ENCODE results near the gene SPRR2B. TPM values are rescaled to one million over a fixed set of nuclear protein-coding genes. Genes with fewer than 3 reads are reported as not detected.

Gene SPRR2B
- total and polyA plus RNA-seq, 2 donors (not counting 1 experiment from before 2014, with no cell fraction given): not detected

GRCh38 chr1:153087652-153088051 is 16.2 kb upstream of the SPRR2B start:
- Histone ChIP-seq H3K36me3 (ENCODE audit: control insufficient read depth, insufficient read depth, low read length) (no peaks in the 10 kb centered on the region), H4K20me1 (ENCODE audit: control insufficient read depth, extremely low read depth, insufficient read depth, low read length) (no peaks in the 10 kb centered on the region), H3K27me3 (ENCODE audit: control insufficient read depth, insufficient read depth, low read length) (no peaks in the 10 kb centered on the region), H3K4me1 (ENCODE audit: control insufficient read depth, extremely low read depth, insufficient read depth, low read length) (no peaks in the 10 kb centered on the region), H3K27ac (ENCODE audit: insufficient read depth, low read length) (no peak overlapping the region), H2AFZ (ENCODE audit: low read length) (no peak overlapping the region), H3K9ac (ENCODE audit: insufficient read depth, low read length) (no peak overlapping the region), H3K4me2 (ENCODE audit: extremely low read depth, insufficient read depth, low read length) (no peak overlapping the region), H3K4me3 (replicated peaks in 1 of 4; ENCODE audit: control extremely low read depth in 1 of 4, insufficient read depth in 1 of 4, low read depth in 3 of 4, low read length in 4 of 4) (no peak overlapping the region), H3K79me2 (ENCODE audit: control insufficient read depth, insufficient read depth, low read length) (no peaks in the 10 kb centered on the region), H3K9me3 (ENCODE audit: control insufficient read depth, insufficient read depth, low read depth, low read length) (no peaks in the 10 kb centered on the region)
- TF ChIP-seq CTCF (conservative IDR thresholded peaks at IDR 0.05 in 1 of 2, IDR thresholded peaks at IDR 0.05 in 1 of 2; ENCODE audit: low read depth in 1 of 2, low read length in 2 of 2) (no peak), EZH2 (IDR thresholded peaks at IDR 0.05; ENCODE audit: low read length, missing control alignments) (no peak)
- no peak for DNase-seq (ENCODE audit: low read depth in 2 of 2)

- Histone ChIP-seq H3K9ac (ENCODE audit: insufficient read depth, low read length) (no peak overlapping the region), H3K27ac (ENCODE audit: insufficient read depth, low read length) (no peak overlapping the region), H3K4me1 (ENCODE audit: control insufficient read depth, extremely low read depth, insufficient read depth, low read length) (no peaks in the 10 kb centered on the region), H3K79me2 (ENCODE audit: control insufficient read depth, insufficient read depth, low read length) (no peaks in the 10 kb centered on the region), H3K4me2 (ENCODE audit: extremely low read depth, insufficient read depth, low read length) (no peak overlapping the region), H3K4me3 (replicated peaks in 1 of 4; ENCODE audit: control extremely low read depth in 1 of 4, insufficient read depth in 1 of 4, low read depth in 3 of 4, low read length in 4 of 4) (no peak overlapping the region), H3K36me3 (ENCODE audit: control insufficient read depth, insufficient read depth, low read length) (no peaks in the 10 kb centered on the region), H2AFZ (ENCODE audit: low read length) (no peak overlapping the region), H4K20me1 (ENCODE audit: control insufficient read depth, extremely low read depth, insufficient read depth, low read length) (no peaks in the 10 kb centered on the region), H3K27me3 (ENCODE audit: control insufficient read depth, insufficient read depth, low read length) (no peaks in the 10 kb centered on the region), H3K9me3 (ENCODE audit: control insufficient read depth, insufficient read depth, low read depth, low read length) (no peaks in the 10 kb centered on the region)
- peak in 1 of 2 donors; percentile 19 for DNase-seq (ENCODE audit: low read depth in 2 of 2)
- TF ChIP-seq EZH2 (IDR thresholded peaks at IDR 0.05; ENCODE audit: low read length, missing control alignments) (no peak), CTCF (conservative IDR thresholded peaks at IDR 0.05 in 1 of 2, IDR thresholded peaks at IDR 0.05 in 1 of 2; ENCODE audit: low read depth in 1 of 2, low read length in 2 of 2) (no peak)
Observed at GRCh38 chr1:153081736-153082135, 10.3 kb upstream of the SPRR2B start.

GRCh38 chr1:153072806-153073726 is 1.7 kb upstream of the SPRR2B start:
- Histone ChIP-seq H3K4me2 (ENCODE audit: extremely low read depth, insufficient read depth, low read length) (no peak overlapping the region), H3K9me3 (ENCODE audit: control insufficient read depth, insufficient read depth, low read depth, low read length) (no peaks in the 10 kb centered on the region), H3K79me2 (ENCODE audit: control insufficient read depth, insufficient read depth, low read length) (no peaks in the 10 kb centered on the region), H3K9ac (ENCODE audit: insufficient read depth, low read length) (no peak overlapping the region), H3K4me3 (replicated peaks in 1 of 4; ENCODE audit: control extremely low read depth in 1 of 4, insufficient read depth in 1 of 4, low read depth in 3 of 4, low read length in 4 of 4) (no peak overlapping the region), H2AFZ (ENCODE audit: low read length) (no peak overlapping the region), H3K36me3 (ENCODE audit: control insufficient read depth, insufficient read depth, low read length) (no peaks in the 10 kb centered on the region), H3K27me3 (ENCODE audit: control insufficient read depth, insufficient read depth, low read length) (no peaks in the 10 kb centered on the region), H4K20me1 (ENCODE audit: control insufficient read depth, extremely low read depth, insufficient read depth, low read length) (no peaks in the 10 kb centered on the region), H3K27ac (ENCODE audit: insufficient read depth, low read length) (no peak overlapping the region), H3K4me1 (ENCODE audit: control insufficient read depth, extremely low read depth, insufficient read depth, low read length) (no peaks in the 10 kb centered on the region)
- no peak for TF ChIP-seq EZH2 (IDR thresholded peaks at IDR 0.05; ENCODE audit: low read length, missing control alignments)
- no peak for TF ChIP-seq CTCF (conservative IDR thresholded peaks at IDR 0.05 in 1 of 2, IDR thresholded peaks at IDR 0.05 in 1 of 2; ENCODE audit: low read depth in 1 of 2, low read length in 2 of 2)
- DNase-seq (ENCODE audit: low read depth in 2 of 2): no peak
